HepG2 (cell line): ENCODE results near the gene PCARE. TPM values are rescaled to one million over a fixed set of nuclear protein-coding genes. Genes with fewer than 3 reads are reported as not detected.

Experiments used
- ATAC-seq: fragments of 200-7000 bp; cut with Tn5 transposase; 3 replicates; pipeline ENCODE4 v1.9.1; 2020; ENCODE audit warnings: mild to moderate bottlenecking, moderate library complexity
- BruUV-seq: library from RNA; stranded (reverse); fragments of 400-500 nt; replicated peaks from 2 replicates; lab custom pipeline; 2021; lab: Mats Ljungman, UMichigan
- CTCF ChIA-PET: fragments of 300-600 bp; formaldehyde crosslinking; extraction: SDS; loops from one replicate; lab custom pipeline; 2021; ENCODE audit warnings: low total read pairs, inconsistent platforms, low intra/inter-chr PET ratio; lab: Yijun Ruan, JAX
- POLR2A ChIA-PET: fragments of 350-600 bp; sonication (Branson Sonifier 250); formaldehyde crosslinking; loops from one replicate; lab custom pipeline; 2020; ENCODE audit warnings: antibody characterized with exemption, inconsistent platforms; lab: Yijun Ruan, JAX
- DNase-seq: peaks from one replicate; pipeline ENCODE4 v3.0.0-alpha.2; 2015; ENCODE audit warnings: low spot score
- FAIRE-seq: peaks from 3 replicates; lab custom pipeline; 2011; peaks lifted over from hg19 to GRCh38; lab: Jason Lieb, UNC
- H2AFZ ChIP-seq: one replicate; pipeline ENCODE4 v1.6.1; 2011; ENCODE audit warnings: low read length, inconsistent platforms
- H3K27ac ChIP-seq: fragments of 300-600 bp; 3 replicates; pipeline ENCODE4 v1.8.0; 2011; ENCODE audit warnings: mixed run types, mild to moderate bottlenecking, mixed read lengths, low read length, inconsistent platforms; ENCODE audit not compliant: insufficient read depth; ENCODE audit errors: extremely low read length
- H3K27me3 ChIP-seq, 2 experiments: fragments of 200-600 bp in 1 of 2; 2 replicates in 1 of 2; 3 replicates in 1 of 2; pipeline versions ENCODE4 v1.6.0 to v1.8.0; 2011; ENCODE audit warnings: low read length in 2 of 2, mild to moderate bottlenecking in 2 of 2, moderate library complexity in 2 of 2, inconsistent platforms in 1 of 2; ENCODE audit not compliant: insufficient read depth in 2 of 2, control insufficient read depth in 1 of 2
- H3K36me3 ChIP-seq, 2 experiments: fragments of 200-600 bp in 1 of 2; replicated peaks in 1 of 2; 2 replicates in 1 of 2; 3 replicates in 1 of 2; pipeline versions ENCODE4 v1.5.1 to v1.8.0; 2011; ENCODE audit warnings: low read length in 2 of 2, inconsistent platforms in 1 of 2; ENCODE audit not compliant: insufficient read depth in 2 of 2, control insufficient read depth in 1 of 2
- H3K4me1 ChIP-seq: 2 replicates; pipeline ENCODE4 v1.5.1; 2012; ENCODE audit warnings: low read length, inconsistent platforms; ENCODE audit not compliant: insufficient read depth
- H3K4me2 ChIP-seq: 2 replicates; pipeline ENCODE4 v1.6.0; 2011; ENCODE audit warnings: low read depth, low read length, inconsistent platforms
- H3K4me3 ChIP-seq, 3 experiments: fragments of 200-600 bp in 1 of 3; sonication (generic), shearing (Covaris generic) in 1 of 3; replicated peaks in 1 of 3; 2 replicates each; pipeline ENCODE4 v1.5.1; 2011 to 2016; ENCODE audit warnings: low read length in 3 of 3, inconsistent platforms in 2 of 3, low read depth in 2 of 3, mild to moderate bottlenecking in 2 of 3, control low read depth in 1 of 3, mixed read lengths in 1 of 3; ENCODE audit not compliant: insufficient read depth in 1 of 3
- H3K79me2 ChIP-seq: one replicate; pipeline ENCODE4 v1.6.1; 2011; ENCODE audit warnings: low read length, inconsistent platforms; ENCODE audit not compliant: insufficient read depth
- H3K9ac ChIP-seq: 2 replicates; pipeline ENCODE4 v1.6.0; 2011; ENCODE audit warnings: mild to moderate bottlenecking, low read depth, low read length, inconsistent platforms; ENCODE audit not compliant: insufficient read depth
- H3K9me3 ChIP-seq: 2 replicates; pipeline ENCODE4 v1.5.1; 2012; ENCODE audit warnings: mild to moderate bottlenecking, low read length
- H4K20me1 ChIP-seq: 2 replicates; pipeline ENCODE4 v1.6.0; 2011; ENCODE audit warnings: inconsistent platforms, mild to moderate bottlenecking, low read length, moderate library complexity; ENCODE audit not compliant: insufficient read depth
- MLXIP ChIP-seq: sonication (generic); formaldehyde crosslinking; IDR thresholded peaks from 2 replicates; pipeline ENCODE4 v1.9.0; 2021; ENCODE audit warnings: missing genetic modification reagents, borderline replicate concordance
- MTF1 ChIP-seq: sonication (generic); formaldehyde crosslinking; IDR thresholded peaks from 2 replicates; pipeline ENCODE4 v1.5.0; 2020; ENCODE audit warnings: missing genetic modification reagents
- RXRB ChIP-seq: IDR thresholded peaks from 2 replicates; pipeline ENCODE4 v1.6.1; 2016; ENCODE audit warnings: borderline replicate concordance, missing genetic modification reagents, missing compliant biosample characterization
- SP4 ChIP-seq: sonication (generic); formaldehyde crosslinking; IDR thresholded peaks from 2 replicates; pipeline ENCODE4 v1.8.1; 2023; ENCODE audit warnings: mild to moderate bottlenecking, missing genetic modification reagents
- ZFP36L1 ChIP-seq: sonication (generic); formaldehyde crosslinking; IDR thresholded peaks from 2 replicates; pipeline ENCODE4 v1.8.0; 2022; ENCODE audit warnings: mild to moderate bottlenecking, missing genetic modification reagents, moderate library complexity
- ZNF280D ChIP-seq: sonication (generic); formaldehyde crosslinking; IDR thresholded peaks from 2 replicates; pipeline ENCODE4 v1.5.1; 2020; ENCODE audit warnings: mild to moderate bottlenecking, missing genetic modification reagents
- ZNF841 ChIP-seq: sonication (generic); formaldehyde crosslinking; IDR thresholded peaks from 2 replicates; pipeline ENCODE4 v1.8.1; 2023; ENCODE audit warnings: missing genetic modification reagents, borderline replicate concordance
- WGBS: methylation state at CpG from one replicate; pipeline ENCODE4 v1.1.6; 2017; ENCODE audit warnings: low lambda C conversion rate; 5-methylcytosine and 5-hydroxymethylcytosine counted together
- in situ Hi-C: cut with HindIII; loops from 2 replicates; pipeline ENCODE4 v1.10.0; 2017; ENCODE audit warnings: low pct_unique_long_range_greater_than_20kb; ENCODE audit not compliant: extremely low pct_ligation_motif_present
- intact Hi-C: fragments of 100-400 bp; cut with micrococcal nuclease; formaldehyde crosslinking; loops from one replicate; pipeline ENCODE4 v1.10.0; 2022; ENCODE audit not compliant: unreplicated experiment
- polyA plus RNA-seq, 8 experiments: library from polyadenylated mRNA; depleted of rRNA in 3 of 8; stranded (reverse) in 7 of 8; unstranded in 1 of 8; fragments of >200 nt; fragmentation: Illumina TruSeq in 4 of 8; extraction: Trizol in 4 of 8; gene quantifications; 2 replicates each; pipeline versions ENCODE4 v1.2.1 to v1.2.3, GENCODE V29; 2011 to 2016; ENCODE audit warnings: low read depth in 4 of 8, missing spikeins in 1 of 8, mixed read lengths in 1 of 8; ENCODE audit not compliant: insufficient read depth in 1 of 8
- total RNA-seq, 5 experiments: library from RNA; depleted of rRNA; stranded (reverse); fragments of >200 nt; fragmentation: Illumina TruSeq; extraction: Trizol; gene quantifications; 2 replicates each; pipeline ENCODE4 v1.2.3, GENCODE V29; 2016; ENCODE audit warnings: low read depth in 1 of 5
- TF ChIP-seq, protein P1 (sequence below): sonication (generic); formaldehyde crosslinking; IDR thresholded peaks from 2 replicates; pipeline ENCODE4 v1.5.0; 2020; ENCODE audit warnings: mild to moderate bottlenecking, missing genetic modification reagents
- TF ChIP-seq, protein P2 (sequence below): sonication (generic); formaldehyde crosslinking; IDR thresholded peaks from 2 replicates; pipeline ENCODE4 v1.4.0; 2020; ENCODE audit warnings: mild to moderate bottlenecking, missing genetic modification reagents

Gene PCARE
- total and polyA plus RNA-seq, 2 of the 13 experiments (the other 11 are each of a cell fraction or from before 2014, with no cell fraction given), result not detected

DNA sequence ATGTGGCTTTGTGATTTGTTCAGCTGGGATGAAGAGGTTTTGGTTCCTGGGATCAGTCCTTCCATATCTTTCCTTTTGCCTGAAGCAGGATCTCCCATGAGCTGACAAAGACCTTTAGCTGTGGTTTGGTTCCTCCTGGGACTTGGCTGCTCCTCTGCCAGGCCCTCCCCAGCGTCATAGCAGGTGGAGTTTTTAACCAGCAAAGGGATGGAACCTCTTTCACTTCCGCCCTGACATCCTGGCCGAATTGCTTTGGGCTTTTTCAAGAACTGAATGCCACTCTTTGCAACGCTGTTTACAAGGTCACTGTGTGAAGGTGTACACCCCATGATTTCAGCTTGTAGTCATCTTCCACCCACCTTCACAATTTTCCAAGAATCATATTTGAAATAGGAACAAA is 390 bp downstream of the PCARE start:
- Histone ChIP-seq H3K27me3 (peaks cover 7 to 64% of the 10 kb centered on the region in 2 experiments), H3K79me2 (no peaks in the 10 kb centered on the region), H3K4me2 (no peak overlapping the region), H3K9ac (no peak overlapping the region), H3K27ac (no peak overlapping the region), H2AFZ (no peak overlapping the region), H3K36me3 (no peaks in the 10 kb centered on the region), H3K9me3 (no peaks in the 10 kb centered on the region), H3K4me1 (no peaks in the 10 kb centered on the region), H4K20me1 (no peaks in the 10 kb centered on the region), H3K4me3 (no peak overlapping the region)
- ChIA-PET POLR2A (no interaction called here), CTCF (no interaction called here)
- 14% methylated on average over 4 of the region's 4 CpGs for WGBS
- ATAC-seq, result no peak
- no peak for DNase-seq
- no TSS peak for BruUV-seq
- intact Hi-C loops, result no loop called here
- TF ChIP-seq MLXIP (CRISPR knock-in tag) (no peak), MTF1 (CRISPR knock-in tag) (no peak), ZNF280D (CRISPR knock-in tag) (no peak), ZFP36L1 (CRISPR knock-in tag) (no peak), RXRB (CRISPR knock-in tag) (no peak), ZNF841 (CRISPR knock-in tag) (no peak), SP4 (no peak)
- TF ChIP-seq, protein P1, sequence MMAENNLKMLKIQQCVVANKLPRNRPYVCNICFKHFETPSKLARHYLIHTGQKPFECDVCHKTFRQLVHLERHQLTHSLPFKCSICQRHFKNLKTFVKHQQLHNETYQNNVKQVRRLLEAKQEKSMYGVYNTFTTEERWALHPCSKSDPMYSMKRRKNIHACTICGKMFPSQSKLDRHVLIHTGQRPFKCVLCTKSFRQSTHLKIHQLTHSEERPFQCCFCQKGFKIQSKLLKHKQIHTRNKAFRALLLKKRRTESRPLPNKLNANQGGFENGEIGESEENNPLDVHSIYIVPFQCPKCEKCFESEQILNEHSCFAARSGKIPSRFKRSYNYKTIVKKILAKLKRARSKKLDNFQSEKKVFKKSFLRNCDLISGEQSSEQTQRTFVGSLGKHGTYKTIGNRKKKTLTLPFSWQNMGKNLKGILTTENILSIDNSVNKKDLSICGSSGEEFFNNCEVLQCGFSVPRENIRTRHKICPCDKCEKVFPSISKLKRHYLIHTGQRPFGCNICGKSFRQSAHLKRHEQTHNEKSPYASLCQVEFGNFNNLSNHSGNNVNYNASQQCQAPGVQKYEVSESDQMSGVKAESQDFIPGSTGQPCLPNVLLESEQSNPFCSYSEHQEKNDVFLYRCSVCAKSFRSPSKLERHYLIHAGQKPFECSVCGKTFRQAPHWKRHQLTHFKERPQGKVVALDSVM (CRISPR knock-in tag), result no peak
- TF ChIP-seq, protein P2, sequence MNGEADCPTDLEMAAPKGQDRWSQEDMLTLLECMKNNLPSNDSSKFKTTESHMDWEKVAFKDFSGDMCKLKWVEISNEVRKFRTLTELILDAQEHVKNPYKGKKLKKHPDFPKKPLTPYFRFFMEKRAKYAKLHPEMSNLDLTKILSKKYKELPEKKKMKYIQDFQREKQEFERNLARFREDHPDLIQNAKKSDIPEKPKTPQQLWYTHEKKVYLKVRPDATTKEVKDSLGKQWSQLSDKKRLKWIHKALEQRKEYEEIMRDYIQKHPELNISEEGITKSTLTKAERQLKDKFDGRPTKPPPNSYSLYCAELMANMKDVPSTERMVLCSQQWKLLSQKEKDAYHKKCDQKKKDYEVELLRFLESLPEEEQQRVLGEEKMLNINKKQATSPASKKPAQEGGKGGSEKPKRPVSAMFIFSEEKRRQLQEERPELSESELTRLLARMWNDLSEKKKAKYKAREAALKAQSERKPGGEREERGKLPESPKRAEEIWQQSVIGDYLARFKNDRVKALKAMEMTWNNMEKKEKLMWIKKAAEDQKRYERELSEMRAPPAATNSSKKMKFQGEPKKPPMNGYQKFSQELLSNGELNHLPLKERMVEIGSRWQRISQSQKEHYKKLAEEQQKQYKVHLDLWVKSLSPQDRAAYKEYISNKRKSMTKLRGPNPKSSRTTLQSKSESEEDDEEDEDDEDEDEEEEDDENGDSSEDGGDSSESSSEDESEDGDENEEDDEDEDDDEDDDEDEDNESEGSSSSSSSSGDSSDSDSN, result no peak
- in situ Hi-C loops, result no loop called here
- FAIRE-seq, result no peak
